Measurements from ENCODE around the gene KNDC1.

The KNDC1 gene

GRCh38 chr10:133180192-133180964 is 20.4 kb downstream of the KNDC1 start (continued):
- TF ChIP-seq PRDM10 (tag by site-specific recombination; IDR thresholded peaks at IDR 0.05) (no peak), MEIS1 (CRISPR knock-in tag; IDR thresholded peaks at IDR 0.05; ENCODE audit: borderline replicate concordance) (no peak), ZFP3 (tag by site-specific recombination; IDR thresholded peaks at IDR 0.05; ENCODE audit: low read depth) (no peak), ZNF585B (tag by site-specific recombination; IDR thresholded peaks at IDR 0.05) (no peak), ZNF529 (tag by site-specific recombination; IDR thresholded peaks at IDR 0.05; ENCODE audit: insufficient replicate concordance) (no peak), INSM2 (tag by site-specific recombination; IDR thresholded peaks at IDR 0.05) (no peak)

GRCh38 chr10:133180965-133181639 is 21.1 kb downstream of the KNDC1 start:
- no peak overlapping the region for H3K4me3 ChIP-seq (ENCODE audit: low read depth, low read length)
- H3K4me1 ChIP-seq (ENCODE audit: control insufficient read depth, insufficient read depth, low read length), result no peaks in the 10 kb centered on the region
- H3K27ac ChIP-seq (ENCODE audit: extremely low read depth, low read depth, low read length), result no peak overlapping the region
- ChIA-PET POLR2A (no interaction called here), CTCF (no interaction called here)
- TF ChIP-seq ZNF423 (tag by site-specific recombination; IDR thresholded peaks at IDR 0.05), result no peak
- TF ChIP-seq SALL2 (tag by site-specific recombination; IDR thresholded peaks at IDR 0.05; ENCODE audit: borderline replicate concordance), result no peak
- TF ChIP-seq SCRT1 (tag by site-specific recombination; IDR thresholded peaks at IDR 0.05; ENCODE audit: borderline replicate concordance), result no peak
- TF ChIP-seq ZNF580 (tag by site-specific recombination; IDR thresholded peaks at IDR 0.05), result no peak
- no peak for TF ChIP-seq TRIM28 (IDR thresholded peaks at IDR 0.05; ENCODE audit: borderline replicate concordance, low read length)
- TF ChIP-seq ZNF138 (tag by site-specific recombination; IDR thresholded peaks at IDR 0.05; ENCODE audit: borderline replicate concordance), result no peak
- no peak for TF ChIP-seq ZNF610 (tag by site-specific recombination; IDR thresholded peaks at IDR 0.05; ENCODE audit: borderline replicate concordance)
- no peaks in the 10 kb centered on the region for H3K9me3 ChIP-seq (ENCODE audit: control insufficient read depth, insufficient read depth, low read depth, low read length)
- H3K36me3 ChIP-seq (ENCODE audit: control insufficient read depth in 2 of 2, insufficient read depth in 1 of 2, low read length in 2 of 2), result peaks cover 0 to 9% of the 10 kb centered on the region in 2 experiments; a peak in 1 of 3 replicates

- ChIA-PET POLR2A (no interaction called here), CTCF (no interaction called here)
- no peak overlapping the region for H3K4me3 ChIP-seq (ENCODE audit: low read depth, low read length)
- no peak overlapping the region for H3K27ac ChIP-seq (ENCODE audit: extremely low read depth, low read depth, low read length)
- no peaks in the 10 kb centered on the region for H3K4me1 ChIP-seq (ENCODE audit: control insufficient read depth, insufficient read depth, low read length)
- no peaks in the 10 kb centered on the region for H3K9me3 ChIP-seq (ENCODE audit: control insufficient read depth, insufficient read depth, low read depth, low read length)
- H3K36me3 ChIP-seq (ENCODE audit: control insufficient read depth in 2 of 2, insufficient read depth in 1 of 2, low read length in 2 of 2), result peaks cover 0 to 9% of the 10 kb centered on the region in 2 experiments; a peak in 1 of 3 replicates
- TF ChIP-seq ZNF311 (tag by site-specific recombination; IDR thresholded peaks at IDR 0.05; ENCODE audit: borderline replicate concordance), result no peak
- TF ChIP-seq ZNF10 (tag by site-specific recombination; IDR thresholded peaks at IDR 0.05), result no peak
- TF ChIP-seq ZFP69B (tag by site-specific recombination; IDR thresholded peaks at IDR 0.05), result no peak
- TF ChIP-seq ZNF660 (tag by site-specific recombination; IDR thresholded peaks at IDR 0.05), result no peak
- TF ChIP-seq ZNF416 (tag by site-specific recombination; IDR thresholded peaks at IDR 0.05), result no peak
- no peak for TF ChIP-seq PATZ1 (tag by site-specific recombination; IDR thresholded peaks at IDR 0.05)
- TF ChIP-seq MEIS1 (CRISPR knock-in tag; IDR thresholded peaks at IDR 0.05; ENCODE audit: borderline replicate concordance), result no peak
- no peak for TF ChIP-seq ATF2 (tag by site-specific recombination; IDR thresholded peaks at IDR 0.05; ENCODE audit: low read depth)
- no peak for TF ChIP-seq ZNF548 (tag by site-specific recombination; IDR thresholded peaks at IDR 0.05)
- no peak for TF ChIP-seq ZNF514 (tag by site-specific recombination; IDR thresholded peaks at IDR 0.05)
- TF ChIP-seq ZNF777 (tag by site-specific recombination; IDR thresholded peaks at IDR 0.05; ENCODE audit: borderline replicate concordance), result no peak
Observed at GRCh38 chr10:133182190-133182589, 22.2 kb downstream of the KNDC1 start.
